GM23338 (cell line): Measurements from ENCODE around the gene DTD1. TPM values are rescaled to one million over a fixed set of nuclear protein-coding genes. Genes with fewer than 3 reads are reported as not detected.

Experiments
- ATAC-seq: fragments of 200-7000 bp; cut with Tn5 transposase; 3 replicates; pipeline ENCODE4 v1.9.1; 2020
- DNase-seq: peaks from one replicate; pipeline ENCODE4 v3.0.0-alpha.2; 2015; ENCODE audit warnings: low spot score
- H2AFZ ChIP-seq: fragments of 200-600 bp; sonication (generic); 2 replicates; pipeline ENCODE4 v1.8.0; 2016; ENCODE audit warnings: antibody characterized with exemption, mild to moderate bottlenecking, moderate library complexity
- H3F3A ChIP-seq: fragments of 200-600 bp; sonication (generic); replicated peaks from 2 replicates; pipeline ENCODE4 v1.8.0; 2017; ENCODE audit warnings: antibody characterized with exemption, mixed run types, low read depth
- H3K27ac ChIP-seq: fragments of 200-600 bp; sonication (generic); 2 replicates; pipeline ENCODE4 v1.6.1; 2016; ENCODE audit warnings: low read depth
- H3K27me3 ChIP-seq: fragments of 200-600 bp; sonication (generic); 2 replicates; pipeline ENCODE4 v1.8.0; 2016; ENCODE audit warnings: mild to moderate bottlenecking, mixed run types, moderate library complexity; ENCODE audit not compliant: insufficient read depth
- H3K36me3 ChIP-seq: fragments of 200-600 bp; sonication (generic); 2 replicates; pipeline ENCODE4 v1.8.0; 2016; ENCODE audit warnings: mild to moderate bottlenecking; ENCODE audit not compliant: insufficient read depth
- H3K4me1 ChIP-seq: fragments of 200-600 bp; sonication (generic); 2 replicates; pipeline ENCODE4 v1.8.0; 2016; ENCODE audit warnings: mild to moderate bottlenecking, moderate library complexity; ENCODE audit not compliant: insufficient read depth
- H3K4me2 ChIP-seq: fragments of 200-600 bp; sonication (generic); 2 replicates; pipeline ENCODE4 v1.7.1; 2017; ENCODE audit warnings: mixed run types
- H3K4me3 ChIP-seq: fragments of 200-600 bp; sonication (generic); 2 replicates; pipeline ENCODE4 v1.6.1; 2016; ENCODE audit warnings: mixed run types
- H3K79me2 ChIP-seq: fragments of 200-600 bp; sonication (generic); replicated peaks from 2 replicates; pipeline ENCODE4 v1.8.0; 2017; ENCODE audit warnings: mild to moderate bottlenecking; ENCODE audit not compliant: insufficient read depth
- H3K9me2 ChIP-seq: fragments of 200-600 bp; sonication (generic); 2 replicates; pipeline ENCODE4 v1.8.0; 2017; ENCODE audit not compliant: insufficient read depth
- H4K20me1 ChIP-seq: fragments of 200-600 bp; sonication (generic); replicated peaks from 2 replicates; pipeline ENCODE4 v1.8.0; 2017; ENCODE audit warnings: mild to moderate bottlenecking; ENCODE audit not compliant: insufficient read depth
- H3K27ac Mint-ChIP-seq: 2 replicates; pipeline ENCODE4 v1.8.0; 2020; ENCODE audit warnings: inconsistent platforms, mild to moderate bottlenecking, moderate library complexity, mixed read lengths
- H3K27me3 Mint-ChIP-seq: 3 replicates; pipeline ENCODE4 v1.8.0; 2022; ENCODE audit warnings: low read depth, mild to moderate bottlenecking, moderate library complexity, mixed read lengths, inconsistent platforms; ENCODE audit not compliant: insufficient read depth, poor library complexity
- H3K36me3 Mint-ChIP-seq: 3 replicates; pipeline ENCODE4 v1.8.0; 2021; ENCODE audit warnings: low read depth, mild to moderate bottlenecking, inconsistent platforms, moderate library complexity, mixed read lengths
- H3K4me1 Mint-ChIP-seq: 3 replicates; pipeline ENCODE4 v1.8.0; 2020; ENCODE audit warnings: mild to moderate bottlenecking, inconsistent platforms, mixed read lengths
- H3K4me3 Mint-ChIP-seq: 3 replicates; pipeline ENCODE4 v1.8.0; 2021; ENCODE audit warnings: moderate library complexity, mild to moderate bottlenecking, inconsistent platforms, mixed read lengths
- H3K9me3 Mint-ChIP-seq: 3 replicates; pipeline ENCODE4 v1.8.0; 2020; ENCODE audit warnings: moderate library complexity, mild to moderate bottlenecking, inconsistent platforms, mixed read lengths
- CREB1 ChIP-seq: fragments of 250-450 bp; sonication (Bioruptor Pico); IDR thresholded peaks from 2 replicates; pipeline ENCODE4 v1.5.0; 2020; ENCODE audit warnings: low read depth, mild to moderate bottlenecking, moderate library complexity
- EZH2 ChIP-seq: fragments of 200-600 bp; sonication (generic); IDR thresholded peaks from one replicate; pipeline ENCODE4 v1.8.0; 2017; ENCODE audit warnings: antibody characterized with exemption, mild to moderate bottlenecking, low read depth; ENCODE audit not compliant: unreplicated experiment
- EZH2phosphoT487 ChIP-seq: fragments of 200-600 bp; sonication (generic); IDR thresholded peaks from one replicate; pipeline ENCODE4 v1.8.1; 2018; ENCODE audit warnings: antibody characterized with exemption; ENCODE audit not compliant: unreplicated experiment
- JUNB ChIP-seq: IDR thresholded peaks from one replicate; pipeline ENCODE4 v1.6.1; 2016; ENCODE audit warnings: antibody characterized with exemption; ENCODE audit not compliant: unreplicated experiment
- NANOG ChIP-seq: IDR thresholded peaks from 2 replicates; pipeline ENCODE4 v1.6.1; 2016; ENCODE audit warnings: antibody characterized with exemption, borderline replicate concordance
- REST ChIP-seq: IDR thresholded peaks from one replicate; pipeline ENCODE4 v1.6.1; 2018; ENCODE audit warnings: antibody characterized with exemption; ENCODE audit not compliant: unreplicated experiment
- STAT1 ChIP-seq: IDR thresholded peaks from one replicate; pipeline ENCODE4 v1.6.1; 2016; ENCODE audit warnings: antibody characterized with exemption; ENCODE audit not compliant: unreplicated experiment
- ZNF114 ChIP-seq: fragments of 250-450 bp; sonication (Bioruptor Pico); IDR thresholded peaks from 2 replicates; pipeline ENCODE4 v1.5.0; 2020; ENCODE audit warnings: mild to moderate bottlenecking, moderate library complexity
- ZNF331 ChIP-seq: fragments of 250-450 bp; sonication (Bioruptor Pico); IDR thresholded peaks from 2 replicates; pipeline ENCODE4 v1.5.0; 2020; ENCODE audit warnings: low read depth, mild to moderate bottlenecking, moderate library complexity
- ZNF462 ChIP-seq: fragments of 250-450 bp; sonication (Bioruptor Pico); IDR thresholded peaks from 2 replicates; pipeline ENCODE4 v1.5.0; 2020; ENCODE audit warnings: mild to moderate bottlenecking, moderate library complexity
- polyA plus RNA-seq: library from polyadenylated mRNA; unstranded; fragments of >200 nt; fragmentation: Nextera tagmentation; extraction: Ambion mirVana; gene quantifications from 2 replicates; pipeline ENCODE4 v1.2.1, GENCODE V29; 2016
- total RNA-seq: library from RNA; depleted of rRNA; stranded (reverse); fragments of >200 nt; shearing (Covaris generic); gene quantifications from 2 replicates; pipeline ENCODE4 v1.2.3, GENCODE V29; 2014
- TF ChIP-seq, protein P1 (sequence below): IDR thresholded peaks from 2 replicates; pipeline ENCODE4 v1.6.1; 2016; ENCODE audit warnings: antibody characterized with exemption
- TF ChIP-seq, protein P2 (sequence below), 2 experiments: fragments of 200-600 bp in 1 of 2; sonication (generic) in 1 of 2; conservative IDR thresholded peaks; 2 replicates each; pipeline versions ENCODE4 v1.5.1 to v1.6.1; 2016 to 2017; ENCODE audit warnings: antibody characterized with exemption in 2 of 2, low read depth in 2 of 2, mild to moderate bottlenecking in 2 of 2, moderate library complexity in 1 of 2

DTD1 gene
- total and polyA plus RNA-seq, 2 experiments from 2014 or later, result 69.8 to 74.0 TPM

- no peak for TF ChIP-seq REST
- TF ChIP-seq ZNF331, result no peak
- no peak for TF ChIP-seq ZNF114 (CRISPR knock-in tag)
- no peak for TF ChIP-seq JUNB
- no peak for TF ChIP-seq EZH2
- TF ChIP-seq, protein P1, sequence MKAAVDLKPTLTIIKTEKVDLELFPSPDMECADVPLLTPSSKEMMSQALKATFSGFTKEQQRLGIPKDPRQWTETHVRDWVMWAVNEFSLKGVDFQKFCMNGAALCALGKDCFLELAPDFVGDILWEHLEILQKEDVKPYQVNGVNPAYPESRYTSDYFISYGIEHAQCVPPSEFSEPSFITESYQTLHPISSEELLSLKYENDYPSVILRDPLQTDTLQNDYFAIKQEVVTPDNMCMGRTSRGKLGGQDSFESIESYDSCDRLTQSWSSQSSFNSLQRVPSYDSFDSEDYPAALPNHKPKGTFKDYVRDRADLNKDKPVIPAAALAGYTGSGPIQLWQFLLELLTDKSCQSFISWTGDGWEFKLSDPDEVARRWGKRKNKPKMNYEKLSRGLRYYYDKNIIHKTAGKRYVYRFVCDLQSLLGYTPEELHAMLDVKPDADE, result no peak
- no peak for TF ChIP-seq STAT1
- no peak for TF ChIP-seq NANOG
These were observed 114.9 kb downstream of the DTD1 start (continued) for GRCh38 chr20:18702736-18703135.

GRCh38 chr20:18705490-18705889 lies 117.6 kb downstream of the DTD1 start:
- ATAC-seq (no peak), DNase-seq (no peak)
- Mint-ChIP-seq H3K27ac (no peak overlapping the region), H3K4me3 (no peak overlapping the region), H3K36me3 (no peaks in the 10 kb centered on the region), H3K27me3 (peaks cover 2% of the 10 kb centered on the region), H3K4me1 (peaks cover 9% of the 10 kb centered on the region; the same call in 2 of the 3 replicates), H3K9me3 (no peaks in the 10 kb centered on the region)
- no peaks in the 10 kb centered on the region for H3K27me3 ChIP-seq
- H3K79me2 ChIP-seq, result no peaks in the 10 kb centered on the region
- H4K20me1 ChIP-seq, result no peaks in the 10 kb centered on the region
- 0 out of 2 replicates have a peak, but pooled peaks cover 7% of the 10 kb centered on the region for H3K9me2 ChIP-seq
- H3K4me2 ChIP-seq, result no peak overlapping the region
- no peaks in the 10 kb centered on the region; the same call in 1 of the 2 replicates for H3K4me1 ChIP-seq
- H3F3A ChIP-seq, result no peaks in the 10 kb centered on the region
- no peak overlapping the region for H2AFZ ChIP-seq
- H3K27ac ChIP-seq, result no peak overlapping the region
- no peaks in the 10 kb centered on the region for H3K36me3 ChIP-seq
- no peak overlapping the region for H3K4me3 ChIP-seq
- no peak for TF ChIP-seq EZH2
- TF ChIP-seq ZNF114 (CRISPR knock-in tag), result no peak
- no peak for TF ChIP-seq EZH2phosphoT487
- TF ChIP-seq NANOG, result no peak
- TF ChIP-seq, protein P1, result no peak
- no peak for TF ChIP-seq CREB1 (CRISPR knock-in tag)
- TF ChIP-seq, protein P2, sequence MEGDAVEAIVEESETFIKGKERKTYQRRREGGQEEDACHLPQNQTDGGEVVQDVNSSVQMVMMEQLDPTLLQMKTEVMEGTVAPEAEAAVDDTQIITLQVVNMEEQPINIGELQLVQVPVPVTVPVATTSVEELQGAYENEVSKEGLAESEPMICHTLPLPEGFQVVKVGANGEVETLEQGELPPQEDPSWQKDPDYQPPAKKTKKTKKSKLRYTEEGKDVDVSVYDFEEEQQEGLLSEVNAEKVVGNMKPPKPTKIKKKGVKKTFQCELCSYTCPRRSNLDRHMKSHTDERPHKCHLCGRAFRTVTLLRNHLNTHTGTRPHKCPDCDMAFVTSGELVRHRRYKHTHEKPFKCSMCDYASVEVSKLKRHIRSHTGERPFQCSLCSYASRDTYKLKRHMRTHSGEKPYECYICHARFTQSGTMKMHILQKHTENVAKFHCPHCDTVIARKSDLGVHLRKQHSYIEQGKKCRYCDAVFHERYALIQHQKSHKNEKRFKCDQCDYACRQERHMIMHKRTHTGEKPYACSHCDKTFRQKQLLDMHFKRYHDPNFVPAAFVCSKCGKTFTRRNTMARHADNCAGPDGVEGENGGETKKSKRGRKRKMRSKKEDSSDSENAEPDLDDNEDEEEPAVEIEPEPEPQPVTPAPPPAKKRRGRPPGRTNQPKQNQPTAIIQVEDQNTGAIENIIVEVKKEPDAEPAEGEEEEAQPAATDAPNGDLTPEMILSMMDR (conservative IDR thresholded peaks at IDR 0.05; ENCODE audit: low read depth in 2 of 2), result no peak
- TF ChIP-seq ZNF462 (CRISPR knock-in tag), result no peak
